ENCODE data around the gene ZDHHC7. TPM values are rescaled to one million over a fixed set of nuclear protein-coding genes. Genes with fewer than 3 reads are reported as not detected.
A peak's percentile ranks its signal among the peaks of the same experiment; 100 is the strongest.

The ZDHHC7 gene
- total RNA-seq, 4 donors from 2014 or later: 45.6 to 68.8 (median 54.3) TPM

DNA sequence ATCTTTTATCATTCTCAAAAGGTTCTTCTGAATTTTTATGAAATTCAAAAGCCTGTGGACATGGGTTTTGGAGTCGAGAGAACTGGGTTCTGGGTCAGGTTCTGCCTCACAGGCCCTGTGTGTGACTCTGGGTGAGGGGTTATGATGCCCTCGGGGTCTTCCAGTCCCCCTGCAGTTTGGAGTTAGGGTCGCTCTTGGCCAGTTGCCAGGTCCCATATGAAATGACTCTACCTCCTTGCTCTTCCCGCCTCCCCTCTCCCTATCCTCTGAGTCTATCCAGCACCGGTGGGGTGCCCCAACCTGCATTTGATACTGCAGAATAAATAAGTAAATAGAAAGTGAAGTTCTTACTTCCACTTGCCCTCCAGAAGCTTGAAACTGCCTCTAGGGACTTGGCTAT lies 54.1 kb downstream of the ZDHHC7 start:
- Histone ChIP-seq H3K4me3 (no peak overlapping the region), H3K27me3 (no peaks in the 10 kb centered on the region), H3K9me3 (no peaks in the 10 kb centered on the region), H3K4me1 (peaks cover 9 to 16% (median 15%) of the 10 kb centered on the region in 4 donors), H3K36me3 (no peaks in the 10 kb centered on the region), H3K27ac (replicated peaks in 1 of 4) (no peak overlapping the region)
- TF ChIP-seq, protein P1, sequence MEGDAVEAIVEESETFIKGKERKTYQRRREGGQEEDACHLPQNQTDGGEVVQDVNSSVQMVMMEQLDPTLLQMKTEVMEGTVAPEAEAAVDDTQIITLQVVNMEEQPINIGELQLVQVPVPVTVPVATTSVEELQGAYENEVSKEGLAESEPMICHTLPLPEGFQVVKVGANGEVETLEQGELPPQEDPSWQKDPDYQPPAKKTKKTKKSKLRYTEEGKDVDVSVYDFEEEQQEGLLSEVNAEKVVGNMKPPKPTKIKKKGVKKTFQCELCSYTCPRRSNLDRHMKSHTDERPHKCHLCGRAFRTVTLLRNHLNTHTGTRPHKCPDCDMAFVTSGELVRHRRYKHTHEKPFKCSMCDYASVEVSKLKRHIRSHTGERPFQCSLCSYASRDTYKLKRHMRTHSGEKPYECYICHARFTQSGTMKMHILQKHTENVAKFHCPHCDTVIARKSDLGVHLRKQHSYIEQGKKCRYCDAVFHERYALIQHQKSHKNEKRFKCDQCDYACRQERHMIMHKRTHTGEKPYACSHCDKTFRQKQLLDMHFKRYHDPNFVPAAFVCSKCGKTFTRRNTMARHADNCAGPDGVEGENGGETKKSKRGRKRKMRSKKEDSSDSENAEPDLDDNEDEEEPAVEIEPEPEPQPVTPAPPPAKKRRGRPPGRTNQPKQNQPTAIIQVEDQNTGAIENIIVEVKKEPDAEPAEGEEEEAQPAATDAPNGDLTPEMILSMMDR (IDR thresholded peaks at IDR 0.05): no peak
- TF ChIP-seq POLR2AphosphoS5 (IDR thresholded peaks at IDR 0.05) (no peak), EP300 (IDR thresholded peaks at IDR 0.05) (no peak), POLR2A (IDR thresholded peaks at IDR 0.05; ENCODE audit: low read depth) (no peak)
- no peak for DNase-seq (ENCODE audit: extremely low spot score)
- intact Hi-C loops (cut with DNase I): no loop called here
- WGBS: 94% methylated on average over 5 of the region's 5 CpGs

DNA sequence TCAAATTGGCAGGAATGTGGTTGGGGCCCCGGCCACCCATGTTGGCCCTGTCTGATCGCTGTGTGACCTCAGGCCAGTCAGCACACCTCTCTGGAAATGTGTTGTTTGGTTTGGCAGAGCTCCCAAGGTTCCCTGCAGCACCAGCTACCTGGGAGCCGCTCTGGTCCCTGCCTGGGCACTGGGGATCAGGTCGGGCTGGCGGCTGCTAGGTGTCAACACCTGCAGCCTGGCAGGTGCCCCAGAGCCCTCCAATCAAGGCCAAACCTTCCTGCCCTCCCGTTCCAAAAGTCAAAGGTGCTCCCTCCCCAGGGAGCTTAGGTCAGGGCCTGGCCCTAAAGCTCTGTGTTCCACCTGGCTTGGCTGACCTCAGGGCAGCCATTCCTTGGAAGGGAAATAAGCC lies 55.9 kb downstream of the ZDHHC7 start:
- intact Hi-C loops (cut with DNase I): no loop called here
- WGBS: 93% methylated on average over 3 of the region's 6 CpGs
- Histone ChIP-seq H3K27ac (replicated peaks in 1 of 4) (no peak overlapping the region), H3K9me3 (no peaks in the 10 kb centered on the region), H3K36me3 (no peaks in the 10 kb centered on the region), H3K27me3 (no peaks in the 10 kb centered on the region), H3K4me1 (peaks cover 9 to 24% (median 18%) of the 10 kb centered on the region in 4 donors), H3K4me3 (no peak overlapping the region)
- TF ChIP-seq, protein P1 (IDR thresholded peaks at IDR 0.05): no peak
- TF ChIP-seq POLR2A (IDR thresholded peaks at IDR 0.05; ENCODE audit: low read depth) (no peak), POLR2AphosphoS5 (IDR thresholded peaks at IDR 0.05) (no peak), EP300 (IDR thresholded peaks at IDR 0.05) (no peak)
- no peak for DNase-seq (ENCODE audit: extremely low spot score)

GRCh38 chr16:84953190-84953746 lies 58.1 kb downstream of the ZDHHC7 start:
- DNase-seq (ENCODE audit: extremely low spot score): no peak
- H3K9me3 ChIP-seq: no peaks in the 10 kb centered on the region
- intact Hi-C loops (cut with DNase I): loop anchor here (2.0 kb wide), 1 partner anchor 28 kb away; no protein-coding TSS in a partner anchor
- WGBS: 71% methylated on average over 9 of the region's 9 CpGs
- no peaks in the 10 kb centered on the region for H3K36me3 ChIP-seq
- peaks cover 9 to 24% (median 18%) of the 10 kb centered on the region in 4 donors for H3K4me1 ChIP-seq
- H3K4me3 ChIP-seq: no peak overlapping the region
- H3K27ac ChIP-seq (replicated peaks in 1 of 4): peak overlapping the region in 3 of 4 donors; percentile 57 to 70 (median 62)
- no peak for TF ChIP-seq POLR2AphosphoS5 (IDR thresholded peaks at IDR 0.05)
- no peak for TF ChIP-seq POLR2A (IDR thresholded peaks at IDR 0.05; ENCODE audit: low read depth)
- no peak for TF ChIP-seq EP300 (IDR thresholded peaks at IDR 0.05)
- TF ChIP-seq, protein P1 (IDR thresholded peaks at IDR 0.05): no peak
- H3K27me3 ChIP-seq: no peaks in the 10 kb centered on the region

GRCh38 chr16:84952335-84953189 lies 58.8 kb downstream of the ZDHHC7 start:
- Histone ChIP-seq H3K27me3 (no peaks in the 10 kb centered on the region), H3K4me3 (no peak overlapping the region), H3K27ac (replicated peaks in 1 of 4) (peak overlapping the region in 3 of 4 donors; percentile 57 to 70 (median 62)), H3K36me3 (no peaks in the 10 kb centered on the region), H3K4me1 (peaks cover 9 to 24% (median 18%) of the 10 kb centered on the region in 4 donors), H3K9me3 (no peaks in the 10 kb centered on the region)
- DNase-seq (ENCODE audit: extremely low spot score): peak; percentile 95
- intact Hi-C loops (cut with DNase I): loop anchor here (1.0 to 2.0 kb wide), 2 partner anchors 28 to 198 kb away; no protein-coding TSS in a partner anchor
- TF ChIP-seq POLR2AphosphoS5 (IDR thresholded peaks at IDR 0.05) (peak in 1 of 2 donors; percentile 63), POLR2A (IDR thresholded peaks at IDR 0.05; ENCODE audit: low read depth) (no peak), EP300 (IDR thresholded peaks at IDR 0.05) (no peak)
- TF ChIP-seq, protein P1 (IDR thresholded peaks at IDR 0.05): peak; percentile 85 to 93 (median 92)
- WGBS: 42% methylated on average over 8 of the region's 12 CpGs
